ENCODE measurements around the gene SERGEF. TPM values are rescaled to one million over a fixed set of nuclear protein-coding genes. Genes with fewer than 3 reads are reported as not detected.

Gene SERGEF
- total and polyA plus RNA-seq, 2 experiments from 2014 or later = 18.3 to 23.2 TPM

DNA sequence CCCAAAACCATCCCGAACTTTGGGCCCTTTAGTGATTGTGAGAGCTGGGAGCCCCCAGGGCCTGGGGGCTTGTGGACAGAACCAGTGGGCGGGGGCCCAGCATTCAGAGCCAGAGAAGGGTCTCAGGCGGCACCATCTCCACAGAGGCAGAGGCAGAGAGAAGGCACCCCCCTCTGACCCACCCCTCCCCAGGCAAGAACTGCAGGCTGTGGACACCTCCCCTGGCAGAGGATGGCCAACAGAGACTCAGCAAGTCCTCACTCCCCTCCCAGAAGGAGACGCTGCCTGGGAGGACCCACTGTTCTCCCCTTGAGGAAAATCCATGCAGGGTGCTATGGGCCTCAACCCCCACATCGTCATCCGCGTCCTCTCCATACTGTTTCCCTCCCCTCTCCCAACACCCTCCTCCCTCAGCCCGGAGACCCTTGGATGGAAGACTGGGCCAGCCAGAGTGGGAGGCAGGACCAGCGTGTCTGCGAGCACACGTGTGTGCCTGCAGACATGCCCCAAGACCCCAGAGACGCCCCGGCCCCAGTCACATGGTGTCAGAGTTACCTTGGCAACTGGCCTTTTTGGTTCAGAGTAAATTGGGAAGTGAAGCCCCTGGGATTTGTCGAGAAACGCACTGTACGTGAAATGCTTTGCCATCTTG lies 235.6 kb downstream of the SERGEF start:
- no peaks in the 10 kb centered on the region for H3K9me2 ChIP-seq (ENCODE audit: insufficient read depth)

DNA sequence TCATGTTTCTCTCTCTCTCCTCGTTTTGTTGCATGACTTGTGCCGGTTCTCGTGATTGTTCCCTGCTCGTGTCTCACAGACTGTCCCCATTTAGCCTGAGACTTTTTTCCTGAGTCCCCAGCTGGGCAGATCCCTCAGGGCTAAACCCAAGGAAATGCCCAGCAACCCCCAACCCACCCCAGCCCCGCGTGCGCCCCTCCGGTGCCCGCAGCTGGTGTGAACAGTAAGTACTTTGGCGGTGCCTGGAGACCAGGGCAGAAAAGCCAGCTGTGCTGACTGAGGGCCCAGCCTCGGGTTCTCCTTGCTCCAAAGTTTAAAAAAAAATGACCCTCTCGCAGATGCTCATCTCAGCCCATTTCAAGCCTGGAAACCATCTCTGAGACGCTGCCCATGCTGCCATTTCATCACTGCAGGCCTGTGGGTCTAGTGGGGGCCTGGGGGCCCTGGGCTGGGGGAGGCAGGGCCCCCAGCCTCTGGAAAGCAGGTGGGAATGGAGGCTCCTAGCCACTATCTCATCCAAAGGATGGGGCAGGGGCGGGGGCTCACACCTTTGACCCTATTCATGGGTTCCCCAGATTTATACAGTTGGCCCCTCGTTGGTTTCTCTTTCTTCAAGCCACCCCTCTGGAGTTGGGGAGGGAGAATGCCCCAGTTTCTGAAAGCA lies 236.5 kb downstream of the SERGEF start:
- Histone ChIP-seq H3K4me2 (ENCODE audit: unreplicated experiment) (no peak overlapping the region), H3K4me1 (ENCODE audit: insufficient read depth) (no peaks in the 10 kb centered on the region), H2AFZ (no peak overlapping the region), H3K9me2 (ENCODE audit: insufficient read depth) (no peaks in the 10 kb centered on the region), H3K27ac (no peak overlapping the region), H3K79me2 (ENCODE audit: insufficient read depth) (no peaks in the 10 kb centered on the region), H3K9me3 (ENCODE audit: low read depth) (no peaks in the 10 kb centered on the region), H3K9ac (no peak overlapping the region), H3K27me3 (replicated peaks; ENCODE audit: insufficient read depth) (no peaks in the 10 kb centered on the region; the same call in 1 of the 2 replicates), H3K36me3 (ENCODE audit: low read depth) (no peaks in the 10 kb centered on the region), H3F3A (ENCODE audit: insufficient read depth) (no peaks in the 10 kb centered on the region), H3K4me3 (no peak overlapping the region), H4K20me1 (ENCODE audit: insufficient read depth) (no peaks in the 10 kb centered on the region)
- 48% methylated on average over 14 to 15 of the region's 15 CpGs for WGBS, 2 experiments (ENCODE audit: low coverage in 1 of 2, low lambda C conversion rate in 2 of 2, missing lambda C conversion rate in 2 of 2)
- TF ChIP-seq EZH2 (IDR thresholded peaks at IDR 0.05; ENCODE audit: insufficient read depth, poor library complexity, severe bottlenecking) (no peak), EZH2phosphoT487 (IDR thresholded peaks at IDR 0.05; ENCODE audit: insufficient read depth, low read depth) (no peak)
- DNase-seq = no peak
- in situ Hi-C loops (cut with MboI) = no loop called here

More for the DNA sequence above, 235.6 kb downstream of the SERGEF start:
- TF ChIP-seq EZH2phosphoT487 (IDR thresholded peaks at IDR 0.05; ENCODE audit: insufficient read depth, low read depth) (no peak), EZH2 (IDR thresholded peaks at IDR 0.05; ENCODE audit: insufficient read depth, poor library complexity, severe bottlenecking) (no peak)
- H3K9ac ChIP-seq = no peak overlapping the region
- no peaks in the 10 kb centered on the region for H3K36me3 ChIP-seq (ENCODE audit: low read depth)
- no peaks in the 10 kb centered on the region for H4K20me1 ChIP-seq (ENCODE audit: insufficient read depth)
- H3F3A ChIP-seq (ENCODE audit: insufficient read depth) = no peaks in the 10 kb centered on the region
- H3K27me3 ChIP-seq (replicated peaks; ENCODE audit: insufficient read depth) = no peaks in the 10 kb centered on the region; the same call in 1 of the 2 replicates
- no peak overlapping the region for H3K4me2 ChIP-seq (ENCODE audit: unreplicated experiment)
- H3K79me2 ChIP-seq (ENCODE audit: insufficient read depth) = no peaks in the 10 kb centered on the region
- in situ Hi-C loops (cut with MboI) = no loop called here
- H3K4me1 ChIP-seq (ENCODE audit: insufficient read depth) = no peaks in the 10 kb centered on the region
- no peak overlapping the region for H3K27ac ChIP-seq
- H3K9me3 ChIP-seq (ENCODE audit: low read depth) = no peaks in the 10 kb centered on the region
- 65 to 67% methylated on average over 12 to 16 of the region's 16 CpGs for WGBS, 2 experiments (ENCODE audit: low coverage in 1 of 2, low lambda C conversion rate in 2 of 2, missing lambda C conversion rate in 2 of 2)
- no peak overlapping the region for H2AFZ ChIP-seq
- no peak overlapping the region for H3K4me3 ChIP-seq
- DNase-seq = no peak

DNA sequence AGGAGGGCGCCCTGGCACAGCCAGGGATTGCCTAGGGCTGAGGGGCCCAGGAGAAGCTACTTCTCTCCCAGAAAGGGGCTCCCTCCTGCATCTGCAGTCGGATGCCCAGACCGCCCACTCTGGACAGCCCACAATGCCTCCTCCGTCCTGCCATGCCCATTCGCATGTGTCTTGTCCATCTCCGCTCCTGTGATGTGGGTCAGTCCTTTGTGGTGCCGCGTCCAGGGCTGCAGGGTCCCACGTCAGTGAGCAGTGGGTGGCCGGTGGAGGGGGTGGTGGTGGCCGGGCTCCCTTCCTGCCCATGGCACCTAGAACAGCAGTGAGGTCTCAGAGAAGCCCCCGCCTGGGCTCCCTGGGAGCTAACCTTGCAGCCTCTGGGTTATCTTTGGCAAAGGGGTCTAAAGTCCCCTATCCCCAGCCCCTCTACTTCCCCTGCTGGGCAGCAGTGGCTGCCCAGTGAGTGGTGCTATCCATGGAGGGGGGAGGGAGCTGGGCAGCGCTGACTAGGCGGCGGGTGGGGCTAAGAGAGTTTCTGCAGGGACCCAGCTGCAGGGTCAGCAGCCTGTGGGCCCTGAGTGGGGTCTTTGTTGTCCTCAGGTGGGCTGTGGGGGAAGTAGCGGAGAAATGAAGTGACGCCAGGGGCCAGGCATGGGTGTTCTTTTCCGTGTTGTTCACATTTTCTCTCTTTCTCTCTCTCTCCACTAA lies 237.2 kb downstream of the SERGEF start:
- Histone ChIP-seq H3K9me2 (ENCODE audit: insufficient read depth) (no peaks in the 10 kb centered on the region), H3K4me3 (no peak overlapping the region), H4K20me1 (ENCODE audit: insufficient read depth) (no peaks in the 10 kb centered on the region), H3F3A (ENCODE audit: insufficient read depth) (no peaks in the 10 kb centered on the region), H3K79me2 (ENCODE audit: insufficient read depth) (no peaks in the 10 kb centered on the region), H3K9me3 (ENCODE audit: low read depth) (no peaks in the 10 kb centered on the region), H3K27ac (no peak overlapping the region), H3K36me3 (ENCODE audit: low read depth) (no peaks in the 10 kb centered on the region), H3K9ac (no peak overlapping the region), H3K4me1 (ENCODE audit: insufficient read depth) (no peaks in the 10 kb centered on the region), H2AFZ (no peak overlapping the region), H3K4me2 (ENCODE audit: unreplicated experiment) (no peak overlapping the region), H3K27me3 (replicated peaks; ENCODE audit: insufficient read depth) (no peaks in the 10 kb centered on the region; the same call in 1 of the 2 replicates)
- WGBS, 2 experiments (ENCODE audit: low coverage in 1 of 2, low lambda C conversion rate in 2 of 2, missing lambda C conversion rate in 2 of 2) = 58 to 59% methylated on average over 15 to 18 of the region's 18 CpGs
- in situ Hi-C loops (cut with MboI) = no loop called here
- DNase-seq = no peak
- TF ChIP-seq EZH2 (IDR thresholded peaks at IDR 0.05; ENCODE audit: insufficient read depth, poor library complexity, severe bottlenecking) (no peak), EZH2phosphoT487 (IDR thresholded peaks at IDR 0.05; ENCODE audit: insufficient read depth, low read depth) (no peak)

DNA sequence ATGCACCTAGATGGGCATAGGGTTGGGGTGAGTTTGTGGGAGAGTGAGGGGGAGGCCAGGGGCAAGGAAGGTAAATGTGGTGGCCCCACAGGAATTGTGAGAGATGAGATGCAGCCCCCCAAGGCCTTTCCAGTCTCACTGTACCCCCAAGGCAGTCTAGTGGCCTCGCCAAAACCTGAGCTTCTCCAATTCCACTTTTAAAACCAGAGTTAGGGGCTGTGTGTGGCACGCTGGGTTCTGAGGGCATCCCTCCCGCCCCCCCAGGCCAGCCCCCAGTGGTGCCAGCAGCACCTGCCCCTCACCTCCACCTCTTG lies 237.9 kb downstream of the SERGEF start:
- H3K79me2 ChIP-seq (ENCODE audit: insufficient read depth) = no peaks in the 10 kb centered on the region
- no peak overlapping the region for H3K4me2 ChIP-seq (ENCODE audit: unreplicated experiment)
- H3K36me3 ChIP-seq (ENCODE audit: low read depth) = no peaks in the 10 kb centered on the region
- 37 to 39% methylated on average over 2 to 3 of the region's 3 CpGs for WGBS, 2 experiments (ENCODE audit: low coverage in 1 of 2, low lambda C conversion rate in 2 of 2, missing lambda C conversion rate in 2 of 2)
- H3K27me3 ChIP-seq (replicated peaks; ENCODE audit: insufficient read depth) = no peaks in the 10 kb centered on the region; the same call in 1 of the 2 replicates
- no peak overlapping the region for H2AFZ ChIP-seq
- TF ChIP-seq EZH2phosphoT487 (IDR thresholded peaks at IDR 0.05; ENCODE audit: insufficient read depth, low read depth) = no peak
- TF ChIP-seq EZH2 (IDR thresholded peaks at IDR 0.05; ENCODE audit: insufficient read depth, poor library complexity, severe bottlenecking) = no peak
- H3K27ac ChIP-seq = no peak overlapping the region
- H3K9ac ChIP-seq = no peak overlapping the region
- in situ Hi-C loops (cut with MboI) = no loop called here
- H3K4me1 ChIP-seq (ENCODE audit: insufficient read depth) = no peaks in the 10 kb centered on the region
- no peaks in the 10 kb centered on the region for H3K9me2 ChIP-seq (ENCODE audit: insufficient read depth)
- no peak overlapping the region for H3K4me3 ChIP-seq
- no peaks in the 10 kb centered on the region for H4K20me1 ChIP-seq (ENCODE audit: insufficient read depth)
- no peak for DNase-seq
- H3K9me3 ChIP-seq (ENCODE audit: low read depth) = no peaks in the 10 kb centered on the region
- no peaks in the 10 kb centered on the region for H3F3A ChIP-seq (ENCODE audit: insufficient read depth)
